Activated naive CD8-positive, alpha-beta T cell treated with anti-CD3 and anti-CD28 coated beads, Interleukin-2, amount 50 U/mL, for 16 hours (primary cell): ENCODE measurements around the gene P2RX1.
"Not testable (repeated sequence)": the region's sequence is repeated elsewhere in the genome, so short reads cannot be mapped to it uniquely, and the experiment has no call there.

ENCODE experiments used
- DNase-seq: peaks from one replicate; pipeline ENCODE4 v3.0.0-alpha.2; 2020; ENCODE audit warnings: low read depth, low spot score

The P2RX1 gene

DNA sequence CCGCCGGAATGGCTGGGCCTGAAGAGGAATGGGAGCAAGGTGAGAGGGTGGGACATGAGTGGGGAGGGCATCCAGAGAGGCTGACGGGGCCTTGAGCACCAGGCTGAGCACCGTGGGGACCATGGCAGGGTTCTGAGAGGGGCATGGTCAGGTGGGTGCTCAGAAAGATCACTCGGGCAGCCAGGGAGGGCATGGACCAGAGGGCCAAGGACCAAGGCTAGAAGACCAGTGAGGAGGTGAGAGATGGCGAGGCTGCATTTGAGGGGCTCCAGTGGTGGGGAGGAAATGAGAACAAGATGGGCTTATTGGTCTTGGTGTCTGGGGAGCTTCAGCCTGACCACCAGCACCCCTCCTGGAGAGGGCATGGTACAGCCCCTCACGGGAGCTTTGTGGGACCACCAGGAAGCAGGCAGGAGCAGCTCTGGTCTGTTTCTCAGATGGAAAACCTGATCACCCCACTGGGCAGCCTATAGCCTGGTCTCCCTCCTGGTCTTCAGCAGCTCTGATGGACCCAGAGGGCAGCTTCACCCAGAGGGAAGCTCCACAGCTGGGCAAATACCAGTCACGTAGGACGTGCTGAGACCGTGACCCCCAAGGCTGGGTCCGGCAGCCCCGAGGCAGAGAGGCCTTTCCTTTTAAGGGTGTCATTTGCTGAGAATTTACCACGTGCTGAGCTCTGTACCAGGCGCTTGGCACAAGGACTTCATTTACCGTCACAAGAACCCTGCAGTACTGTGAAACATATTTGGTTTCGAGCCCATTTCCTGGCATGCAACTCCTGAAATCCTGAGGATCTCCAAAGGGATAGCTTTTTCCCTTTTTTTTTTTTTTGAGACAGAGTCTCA is 58.8 kb downstream of the P2RX1 start:
- no peak for DNase-seq

DNA sequence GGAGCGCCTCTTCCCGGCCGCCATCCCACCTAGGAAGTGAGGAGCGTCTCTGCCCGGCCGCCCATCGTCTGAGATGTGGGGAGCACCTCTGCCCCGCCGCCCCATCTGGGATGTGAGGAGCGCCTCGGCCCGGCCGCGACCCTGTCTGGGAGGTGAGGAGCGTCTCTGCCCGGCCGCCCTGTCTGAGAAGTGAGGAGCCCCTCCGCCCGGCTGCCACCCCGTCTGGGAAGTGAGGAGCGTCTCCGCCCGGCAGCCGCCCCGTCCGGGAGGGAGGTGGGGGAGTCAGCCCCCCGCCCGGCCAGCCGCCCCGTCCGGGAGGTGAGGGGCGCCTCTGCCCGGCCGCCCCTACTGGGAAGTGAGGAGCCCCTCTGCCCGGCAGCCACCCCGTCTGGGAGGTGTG is 62.1 kb downstream of the P2RX1 start:
- not testable (repeated sequence) for DNase-seq

DNA sequence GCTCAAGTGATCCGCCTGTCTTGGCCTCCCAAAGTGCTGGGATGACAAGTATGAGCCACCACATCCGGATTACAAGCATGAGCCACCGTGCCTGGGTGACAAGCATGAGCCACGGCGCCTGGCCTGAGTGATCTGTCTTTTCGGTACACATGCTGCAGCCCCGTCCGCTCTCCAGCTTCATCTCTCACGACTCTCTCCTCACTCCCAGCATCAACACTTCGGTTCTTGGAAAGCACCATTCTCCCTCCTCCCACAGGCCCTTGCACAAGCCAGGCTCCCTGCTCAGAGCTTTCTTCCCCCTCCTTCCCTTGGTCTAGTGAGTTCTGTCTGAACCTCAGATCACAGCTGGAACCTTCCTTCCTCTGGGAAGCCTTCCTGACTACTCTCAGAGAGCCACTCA is 63.7 kb downstream of the P2RX1 start:
- DNase-seq, result no peak

DNA sequence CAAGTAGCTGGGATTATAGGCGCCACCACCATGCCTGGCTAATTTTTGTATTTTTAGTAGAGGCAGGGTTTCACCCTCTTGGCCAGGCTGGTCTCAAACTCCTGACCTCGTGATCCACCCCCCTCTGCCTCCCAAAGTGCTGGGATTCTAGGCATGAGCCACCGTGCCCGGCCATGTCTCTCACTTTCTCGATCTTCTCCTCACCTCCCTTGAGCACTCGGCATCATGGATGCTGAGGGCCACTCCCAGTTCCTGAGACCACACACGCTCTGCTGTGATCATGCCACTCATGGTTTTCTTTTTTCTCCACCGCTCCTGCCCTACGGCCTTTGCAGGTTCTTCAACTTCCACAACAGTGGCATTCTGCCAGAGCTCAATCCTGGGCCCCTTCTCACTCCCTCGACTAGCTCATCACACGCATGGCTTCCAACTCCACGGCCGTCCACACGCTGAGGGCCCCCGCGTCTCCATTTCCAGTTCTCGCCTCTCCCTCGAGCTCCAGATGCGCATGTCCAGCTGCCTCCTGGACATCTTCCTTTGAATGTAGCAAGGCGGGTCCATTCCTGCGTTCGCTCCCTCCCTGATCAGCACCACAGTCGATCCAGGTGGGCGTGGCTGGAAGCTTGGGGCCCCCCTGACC is 64.7 kb downstream of the P2RX1 start:
- DNase-seq, result no peak

DNA sequence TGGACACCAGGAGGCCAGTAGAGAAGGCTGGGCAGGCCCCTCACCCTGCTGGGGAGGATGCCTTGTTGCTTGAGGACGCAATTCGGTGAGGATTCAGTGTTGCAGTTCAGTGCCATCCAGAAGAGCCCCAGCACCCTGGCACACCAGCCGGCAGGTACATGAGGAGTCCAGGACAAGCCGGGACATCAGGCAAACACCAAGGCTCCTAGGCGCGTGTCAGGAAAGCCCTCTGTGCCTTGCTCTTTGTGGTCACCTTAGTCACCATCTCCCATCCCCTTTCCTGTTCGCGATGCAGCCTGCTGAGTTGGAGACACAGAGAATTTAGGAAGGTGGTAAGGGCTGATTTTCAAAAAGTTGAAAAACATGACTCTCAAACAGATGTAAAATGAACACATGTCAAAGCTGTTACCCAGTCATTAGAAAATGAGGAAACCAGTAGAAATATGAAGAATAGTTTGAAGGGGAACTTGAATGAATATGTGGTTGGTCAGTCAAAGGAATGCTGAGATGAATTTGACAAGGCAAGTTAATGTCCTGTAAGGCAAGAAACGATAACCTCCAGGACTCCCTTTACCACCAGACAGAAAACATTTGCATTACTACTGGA is 67.9 kb downstream of the P2RX1 start:
- no peak for DNase-seq

DNA sequence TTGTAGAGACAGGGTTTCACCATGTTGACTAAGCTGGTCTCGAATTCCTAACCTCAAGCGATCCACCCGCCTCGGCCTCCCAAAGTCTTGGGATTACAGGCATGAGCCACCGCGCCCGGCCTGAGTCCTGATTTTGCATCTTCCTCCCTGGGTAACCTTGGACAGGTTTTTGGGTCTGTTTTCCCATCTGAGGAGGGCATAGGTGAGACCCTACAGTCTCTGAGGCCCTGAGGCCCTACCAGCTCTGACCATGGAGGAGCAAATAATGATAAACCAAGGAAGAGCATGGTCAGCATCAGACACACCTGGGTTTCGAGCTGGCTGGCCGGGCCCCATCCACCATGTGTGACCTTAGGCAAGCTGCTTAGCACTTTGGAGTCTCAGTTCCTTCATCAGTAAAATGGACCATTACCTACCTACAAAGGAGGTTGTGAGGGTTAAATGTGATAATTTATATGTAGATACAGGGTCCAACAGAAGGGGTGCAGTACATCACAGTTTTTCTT is 69.0 kb downstream of the P2RX1 start:
- DNase-seq, result no peak
